ENCODE measurements around the gene MYLK.

The MYLK gene

GRCh38 chr3:123682302-123682701 is 201.8 kb downstream of the MYLK start:
- no peak for DNase-seq
- Histone ChIP-seq H4K8ac (ENCODE audit: low read depth, low read length) (no peak overlapping the region), H3K18ac (ENCODE audit: low read length) (no peak overlapping the region), H2BK15ac (replicated peaks; ENCODE audit: low read depth) (no peak overlapping the region), H2AK5ac (ENCODE audit: low read length) (no peak overlapping the region), H4K5ac (ENCODE audit: low read length) (no peak overlapping the region), H2BK5ac (ENCODE audit: low read length) (no peak overlapping the region), H2BK120ac (ENCODE audit: low read depth, low read length) (no peak overlapping the region), H3K27ac (ENCODE audit: low read depth, low read length) (no peak overlapping the region), H3K4me2 (ENCODE audit: low read length) (no peak overlapping the region), H3K9ac (ENCODE audit: low read length) (no peak overlapping the region), H3K27me3 (ENCODE audit: insufficient read depth, low read length, poor library complexity) (no peaks in the 10 kb centered on the region), H3K79me1 (ENCODE audit: low read length) (no peaks in the 10 kb centered on the region), H3K4ac (ENCODE audit: low read depth, low read length) (no peak overlapping the region), H3K56ac (ENCODE audit: low read length) (no peak overlapping the region), H3K4me3 (ENCODE audit: low read length) (no peak overlapping the region), H3K36me3 (ENCODE audit: control insufficient read depth, insufficient read depth, low read length) (no peaks in the 10 kb centered on the region), H3K79me2 (ENCODE audit: control insufficient read depth, insufficient read depth, low read length) (no peaks in the 10 kb centered on the region), H3K4me1 (ENCODE audit: control insufficient read depth, low read depth, low read length) (no peaks in the 10 kb centered on the region), H3K23ac (ENCODE audit: low read length) (no peak overlapping the region)
- no CpG with 5 or more reads among the region's 6 CpGs for WGBS (ENCODE audit: extremely low coverage, insufficient coverage, low lambda C conversion rate)

GRCh38 chr3:123679712-123680386 is 204.3 kb downstream of the MYLK start:
- Histone ChIP-seq H3K27me3 (ENCODE audit: insufficient read depth, low read length, poor library complexity) (no peaks in the 10 kb centered on the region), H3K79me2 (ENCODE audit: control insufficient read depth, insufficient read depth, low read length) (no peaks in the 10 kb centered on the region), H2BK120ac (ENCODE audit: low read depth, low read length) (no peak overlapping the region), H3K23ac (ENCODE audit: low read length) (no peak overlapping the region), H3K9ac (ENCODE audit: low read length) (no peak overlapping the region), H3K56ac (ENCODE audit: low read length) (no peak overlapping the region), H4K8ac (ENCODE audit: low read depth, low read length) (no peak overlapping the region), H3K36me3 (ENCODE audit: control insufficient read depth, insufficient read depth, low read length) (no peaks in the 10 kb centered on the region), H2AK5ac (ENCODE audit: low read length) (no peak overlapping the region), H3K79me1 (ENCODE audit: low read length) (no peaks in the 10 kb centered on the region), H3K27ac (ENCODE audit: low read depth, low read length) (no peak overlapping the region), H3K4me2 (ENCODE audit: low read length) (no peak overlapping the region), H3K4me3 (ENCODE audit: low read length) (no peak overlapping the region), H2BK15ac (replicated peaks; ENCODE audit: low read depth) (no peak overlapping the region), H4K5ac (ENCODE audit: low read length) (no peak overlapping the region), H3K4ac (ENCODE audit: low read depth, low read length) (no peak overlapping the region), H3K18ac (ENCODE audit: low read length) (no peak overlapping the region), H3K4me1 (ENCODE audit: control insufficient read depth, low read depth, low read length) (no peaks in the 10 kb centered on the region), H2BK5ac (ENCODE audit: low read length) (no peak overlapping the region)
- no CpG with 5 or more reads among the region's 8 CpGs for WGBS (ENCODE audit: extremely low coverage, insufficient coverage, low lambda C conversion rate)
- no peak for DNase-seq

GRCh38 chr3:123678108-123678511 is 206.0 kb downstream of the MYLK start:
- Histone ChIP-seq H2BK120ac (ENCODE audit: low read depth, low read length) (no peak overlapping the region), H3K4me1 (ENCODE audit: control insufficient read depth, low read depth, low read length) (no peaks in the 10 kb centered on the region), H3K79me1 (ENCODE audit: low read length) (no peaks in the 10 kb centered on the region), H3K36me3 (ENCODE audit: control insufficient read depth, insufficient read depth, low read length) (no peaks in the 10 kb centered on the region), H3K23ac (ENCODE audit: low read length) (no peak overlapping the region), H3K4ac (ENCODE audit: low read depth, low read length) (no peak overlapping the region), H3K4me2 (ENCODE audit: low read length) (no peak overlapping the region), H3K18ac (ENCODE audit: low read length) (no peak overlapping the region), H2BK5ac (ENCODE audit: low read length) (no peak overlapping the region), H4K8ac (ENCODE audit: low read depth, low read length) (no peak overlapping the region), H3K27ac (ENCODE audit: low read depth, low read length) (no peak overlapping the region), H3K79me2 (ENCODE audit: control insufficient read depth, insufficient read depth, low read length) (no peaks in the 10 kb centered on the region), H2AK5ac (ENCODE audit: low read length) (no peak overlapping the region), H3K27me3 (ENCODE audit: insufficient read depth, low read length, poor library complexity) (no peaks in the 10 kb centered on the region), H2BK15ac (replicated peaks; ENCODE audit: low read depth) (no peak overlapping the region), H4K5ac (ENCODE audit: low read length) (no peak overlapping the region), H3K56ac (ENCODE audit: low read length) (no peak overlapping the region), H3K9ac (ENCODE audit: low read length) (no peak overlapping the region), H3K4me3 (ENCODE audit: low read length) (no peak overlapping the region)
- 100% methylated on average over 2 of the region's 8 CpGs for WGBS (ENCODE audit: extremely low coverage, insufficient coverage, low lambda C conversion rate)
- DNase-seq = no peak

- Histone ChIP-seq H3K18ac (ENCODE audit: low read length) (no peak overlapping the region), H3K4ac (ENCODE audit: low read depth, low read length) (no peak overlapping the region), H3K27me3 (ENCODE audit: insufficient read depth, low read length, poor library complexity) (no peaks in the 10 kb centered on the region), H3K27ac (ENCODE audit: low read depth, low read length) (no peak overlapping the region), H3K79me2 (ENCODE audit: control insufficient read depth, insufficient read depth, low read length) (no peaks in the 10 kb centered on the region), H3K23ac (ENCODE audit: low read length) (no peak overlapping the region), H3K36me3 (ENCODE audit: control insufficient read depth, insufficient read depth, low read length) (no peaks in the 10 kb centered on the region), H3K56ac (ENCODE audit: low read length) (no peak overlapping the region), H2AK5ac (ENCODE audit: low read length) (no peak overlapping the region), H3K79me1 (ENCODE audit: low read length) (no peaks in the 10 kb centered on the region), H3K4me1 (ENCODE audit: control insufficient read depth, low read depth, low read length) (no peaks in the 10 kb centered on the region), H3K9ac (ENCODE audit: low read length) (no peak overlapping the region), H2BK15ac (replicated peaks; ENCODE audit: low read depth) (no peak overlapping the region), H3K4me3 (ENCODE audit: low read length) (no peak overlapping the region), H3K4me2 (ENCODE audit: low read length) (no peak overlapping the region), H4K5ac (ENCODE audit: low read length) (no peak overlapping the region), H4K8ac (ENCODE audit: low read depth, low read length) (no peak overlapping the region), H2BK120ac (ENCODE audit: low read depth, low read length) (no peak overlapping the region), H2BK5ac (ENCODE audit: low read length) (no peak overlapping the region)
- no CpG with 5 or more reads among the region's 3 CpGs for WGBS (ENCODE audit: extremely low coverage, insufficient coverage, low lambda C conversion rate)
- DNase-seq = no peak
Measured at GRCh38 chr3:123672429-123673146, 211.5 kb downstream of the MYLK start.

- Histone ChIP-seq H4K5ac (ENCODE audit: low read length) (no peak overlapping the region), H3K79me2 (ENCODE audit: control insufficient read depth, insufficient read depth, low read length) (no peaks in the 10 kb centered on the region), H3K36me3 (ENCODE audit: control insufficient read depth, insufficient read depth, low read length) (no peaks in the 10 kb centered on the region), H2AK5ac (ENCODE audit: low read length) (no peak overlapping the region), H3K9ac (ENCODE audit: low read length) (no peak overlapping the region), H3K27ac (ENCODE audit: low read depth, low read length) (no peak overlapping the region), H3K4me2 (ENCODE audit: low read length) (no peak overlapping the region), H3K4ac (ENCODE audit: low read depth, low read length) (no peak overlapping the region), H3K4me1 (ENCODE audit: control insufficient read depth, low read depth, low read length) (no peaks in the 10 kb centered on the region), H2BK5ac (ENCODE audit: low read length) (no peak overlapping the region), H3K18ac (ENCODE audit: low read length) (no peak overlapping the region), H3K4me3 (ENCODE audit: low read length) (no peak overlapping the region), H3K23ac (ENCODE audit: low read length) (no peak overlapping the region), H3K56ac (ENCODE audit: low read length) (no peak overlapping the region), H3K27me3 (ENCODE audit: insufficient read depth, low read length, poor library complexity) (no peaks in the 10 kb centered on the region), H3K79me1 (ENCODE audit: low read length) (no peaks in the 10 kb centered on the region), H2BK15ac (replicated peaks; ENCODE audit: low read depth) (no peak overlapping the region), H2BK120ac (ENCODE audit: low read depth, low read length) (no peak overlapping the region), H4K8ac (ENCODE audit: low read depth, low read length) (no peak overlapping the region)
- WGBS (ENCODE audit: extremely low coverage, insufficient coverage, low lambda C conversion rate) = no CpG with 5 or more reads among the region's 3 CpGs
- no peak for DNase-seq
Measured at GRCh38 chr3:123670743-123671142, 213.4 kb downstream of the MYLK start.
